ENCODE results near the gene PYCARD. TPM values are rescaled to one million over a fixed set of nuclear protein-coding genes. Genes with fewer than 3 reads are reported as not detected.

Gene PYCARD
- total RNA-seq, 4 donors from 2014 or later: 43.8 to 162 (median 121) TPM

DNA sequence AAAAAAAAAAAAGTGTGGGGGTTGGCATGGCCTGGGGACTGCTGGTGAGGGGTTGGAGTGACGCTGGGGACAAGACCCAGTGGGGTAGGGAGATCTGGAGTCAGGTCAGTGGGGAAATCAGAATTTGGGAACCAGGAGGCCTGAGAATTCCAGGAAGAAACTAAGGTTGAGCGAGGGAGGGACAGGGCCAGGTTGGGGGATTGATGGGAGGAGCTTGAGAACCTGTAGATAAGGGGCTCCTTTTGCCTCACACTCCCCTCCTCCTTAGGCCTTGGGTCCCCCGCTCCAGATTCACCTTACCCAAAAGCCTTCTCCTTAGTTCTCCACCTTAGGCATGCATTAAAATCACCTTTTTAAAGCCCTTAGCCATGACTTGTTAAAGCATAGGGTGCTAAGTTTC is 22.6 kb upstream of the PYCARD start:
- no peak for DNase-seq (ENCODE audit: low spot score in 2 of 2)
- Histone ChIP-seq H3K27ac (no peak overlapping the region), H3K36me3 (no peaks in the 10 kb centered on the region), H3K4me3 (no peak overlapping the region), H3K4me1 (peaks cover 14% of the 10 kb centered on the region), H3K9me3 (no peaks in the 10 kb centered on the region), H3K27me3 (no peaks in the 10 kb centered on the region)
- TF ChIP-seq EP300 (IDR thresholded peaks at IDR 0.05): no peak
- TF ChIP-seq POLR2AphosphoS5 (IDR thresholded peaks at IDR 0.05): no peak
- TF ChIP-seq, protein P1, sequence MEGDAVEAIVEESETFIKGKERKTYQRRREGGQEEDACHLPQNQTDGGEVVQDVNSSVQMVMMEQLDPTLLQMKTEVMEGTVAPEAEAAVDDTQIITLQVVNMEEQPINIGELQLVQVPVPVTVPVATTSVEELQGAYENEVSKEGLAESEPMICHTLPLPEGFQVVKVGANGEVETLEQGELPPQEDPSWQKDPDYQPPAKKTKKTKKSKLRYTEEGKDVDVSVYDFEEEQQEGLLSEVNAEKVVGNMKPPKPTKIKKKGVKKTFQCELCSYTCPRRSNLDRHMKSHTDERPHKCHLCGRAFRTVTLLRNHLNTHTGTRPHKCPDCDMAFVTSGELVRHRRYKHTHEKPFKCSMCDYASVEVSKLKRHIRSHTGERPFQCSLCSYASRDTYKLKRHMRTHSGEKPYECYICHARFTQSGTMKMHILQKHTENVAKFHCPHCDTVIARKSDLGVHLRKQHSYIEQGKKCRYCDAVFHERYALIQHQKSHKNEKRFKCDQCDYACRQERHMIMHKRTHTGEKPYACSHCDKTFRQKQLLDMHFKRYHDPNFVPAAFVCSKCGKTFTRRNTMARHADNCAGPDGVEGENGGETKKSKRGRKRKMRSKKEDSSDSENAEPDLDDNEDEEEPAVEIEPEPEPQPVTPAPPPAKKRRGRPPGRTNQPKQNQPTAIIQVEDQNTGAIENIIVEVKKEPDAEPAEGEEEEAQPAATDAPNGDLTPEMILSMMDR (IDR thresholded peaks at IDR 0.05): no peak
- TF ChIP-seq POLR2A (IDR thresholded peaks at IDR 0.05): no peak
- 88% methylated on average over 3 of the region's 3 CpGs for WGBS

DNA sequence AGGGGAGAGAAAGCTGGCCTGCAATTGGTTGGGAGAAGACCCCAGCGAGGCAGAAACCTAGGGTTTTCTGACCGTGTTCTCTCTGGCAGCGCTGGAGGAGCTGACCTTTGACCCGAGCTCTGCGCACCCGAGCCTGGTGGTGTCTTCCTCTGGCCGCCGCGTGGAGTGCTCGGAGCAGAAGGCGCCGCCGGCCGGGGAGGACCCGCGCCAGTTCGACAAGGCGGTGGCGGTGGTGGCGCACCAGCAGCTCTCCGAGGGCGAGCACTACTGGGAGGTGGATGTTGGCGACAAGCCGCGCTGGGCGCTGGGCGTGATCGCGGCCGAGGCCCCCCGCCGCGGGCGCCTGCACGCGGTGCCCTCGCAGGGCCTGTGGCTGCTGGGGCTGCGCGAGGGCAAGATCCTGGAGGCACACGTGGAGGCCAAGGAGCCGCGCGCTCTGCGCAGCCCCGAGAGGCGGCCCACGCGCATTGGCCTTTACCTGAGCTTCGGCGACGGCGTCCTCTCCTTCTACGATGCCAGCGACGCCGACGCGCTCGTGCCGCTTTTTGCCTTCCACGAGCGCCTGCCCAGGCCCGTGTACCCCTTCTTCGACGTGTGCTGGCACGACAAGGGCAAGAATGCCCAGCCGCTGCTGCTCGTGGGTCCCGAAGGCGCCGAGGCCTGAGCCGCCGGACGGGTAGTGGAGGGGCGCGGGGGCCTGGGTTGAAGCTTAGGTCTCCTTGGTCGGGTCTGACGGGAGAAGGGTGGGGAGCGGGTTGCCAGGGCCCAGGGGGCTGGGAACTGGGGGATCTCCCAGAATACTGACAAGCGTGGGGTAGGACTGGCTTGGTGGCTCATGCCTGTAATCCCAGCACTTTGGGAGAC is 21.8 kb upstream of the PYCARD start:
- TF ChIP-seq POLR2A (IDR thresholded peaks at IDR 0.05): no peak
- no peak for TF ChIP-seq EP300 (IDR thresholded peaks at IDR 0.05)
- TF ChIP-seq, protein P1 (IDR thresholded peaks at IDR 0.05): no peak
- TF ChIP-seq POLR2AphosphoS5 (IDR thresholded peaks at IDR 0.05): no peak
- H3K27ac ChIP-seq: no peak overlapping the region
- no peaks in the 10 kb centered on the region for H3K9me3 ChIP-seq
- H3K36me3 ChIP-seq: no peaks in the 10 kb centered on the region
- H3K4me1 ChIP-seq: peaks cover 11% of the 10 kb centered on the region
- H3K27me3 ChIP-seq: peaks cover 2% of the 10 kb centered on the region
- no peak overlapping the region for H3K4me3 ChIP-seq
- DNase-seq (ENCODE audit: low spot score in 2 of 2): no peak
- 91% methylated on average over 44 of the region's 80 CpGs for WGBS

DNA sequence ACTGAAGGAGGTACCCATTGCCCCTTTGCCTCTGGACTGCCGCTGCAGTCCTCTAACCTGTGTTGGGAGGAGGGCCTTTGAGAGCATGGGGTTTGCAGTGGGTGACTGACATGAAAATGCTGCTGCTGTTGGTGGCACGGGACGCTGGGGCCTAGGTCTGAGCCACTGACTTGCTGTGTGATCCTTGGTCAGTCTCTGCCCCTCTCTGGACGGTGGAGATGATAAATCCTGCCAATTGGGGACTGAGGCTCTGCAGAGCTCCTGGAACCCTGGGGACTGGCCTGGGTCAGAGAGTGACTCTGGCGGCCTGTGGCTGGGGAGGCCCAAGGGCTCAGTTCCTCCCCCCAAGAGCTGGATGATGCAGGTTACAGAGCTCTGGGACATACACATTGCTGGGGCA is 20.5 kb upstream of the PYCARD start:
- Histone ChIP-seq H3K9me3 (no peaks in the 10 kb centered on the region), H3K27ac (no peak overlapping the region), H3K27me3 (peaks cover 9% of the 10 kb centered on the region), H3K4me1 (peaks cover 6% of the 10 kb centered on the region), H3K36me3 (no peaks in the 10 kb centered on the region), H3K4me3 (no peak overlapping the region)
- no peak for DNase-seq (ENCODE audit: low spot score in 2 of 2)
- 100% methylated on average over 3 of the region's 5 CpGs for WGBS
- TF ChIP-seq POLR2A (IDR thresholded peaks at IDR 0.05) (no peak), EP300 (IDR thresholded peaks at IDR 0.05) (no peak), POLR2AphosphoS5 (IDR thresholded peaks at IDR 0.05) (no peak)
- TF ChIP-seq, protein P1 (IDR thresholded peaks at IDR 0.05): no peak

DNA sequence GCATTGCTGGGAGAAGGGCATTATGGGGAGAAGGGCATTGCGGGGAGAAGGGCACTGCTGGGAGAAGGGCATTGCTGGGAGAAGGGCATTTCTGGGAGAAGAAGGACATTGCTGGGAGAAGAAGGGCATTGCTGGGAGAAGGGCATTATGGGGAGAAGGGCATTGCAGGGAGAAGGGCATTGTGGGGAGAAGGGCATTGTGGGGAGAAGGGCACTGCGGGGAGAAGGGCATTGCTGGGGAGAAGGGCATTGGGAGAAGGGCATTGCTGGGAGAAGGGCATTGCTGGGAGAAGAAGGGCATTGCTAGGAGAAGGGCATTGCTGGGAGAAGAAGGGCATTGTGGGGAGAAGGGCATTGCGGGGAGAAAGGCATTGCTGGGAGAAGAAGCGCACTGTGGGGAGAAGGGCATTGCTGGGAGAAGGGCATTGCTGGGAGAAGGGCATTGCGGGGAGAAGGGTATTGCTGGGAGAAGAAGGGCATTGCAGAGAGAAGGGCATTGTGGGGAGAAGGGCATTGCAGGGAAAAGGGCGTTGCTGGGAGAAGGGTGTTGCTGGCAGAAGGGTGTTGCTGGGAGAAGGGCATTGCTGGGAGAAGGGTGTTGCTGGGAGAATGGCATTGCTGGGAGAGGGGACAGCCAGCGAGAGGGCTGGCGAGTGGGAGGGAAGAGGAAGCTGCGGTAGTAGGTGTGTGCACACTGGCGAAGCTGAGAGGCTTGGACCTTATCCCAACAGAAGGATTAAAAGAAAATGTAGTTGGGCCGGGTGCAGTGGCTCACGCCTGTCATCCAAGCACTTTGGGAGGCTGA is 19.0 kb upstream of the PYCARD start:
- Histone ChIP-seq H3K4me3 (no peak overlapping the region), H3K27ac (no peak overlapping the region), H3K36me3 (no peaks in the 10 kb centered on the region), H3K9me3 (no peaks in the 10 kb centered on the region), H3K27me3 (peaks cover 21% of the 10 kb centered on the region), H3K4me1 (peaks cover 7% of the 10 kb centered on the region)
- 58% methylated on average over 12 of the region's 12 CpGs for WGBS
- DNase-seq (ENCODE audit: low spot score in 2 of 2): no peak
- TF ChIP-seq POLR2A (IDR thresholded peaks at IDR 0.05): no peak

DNA sequence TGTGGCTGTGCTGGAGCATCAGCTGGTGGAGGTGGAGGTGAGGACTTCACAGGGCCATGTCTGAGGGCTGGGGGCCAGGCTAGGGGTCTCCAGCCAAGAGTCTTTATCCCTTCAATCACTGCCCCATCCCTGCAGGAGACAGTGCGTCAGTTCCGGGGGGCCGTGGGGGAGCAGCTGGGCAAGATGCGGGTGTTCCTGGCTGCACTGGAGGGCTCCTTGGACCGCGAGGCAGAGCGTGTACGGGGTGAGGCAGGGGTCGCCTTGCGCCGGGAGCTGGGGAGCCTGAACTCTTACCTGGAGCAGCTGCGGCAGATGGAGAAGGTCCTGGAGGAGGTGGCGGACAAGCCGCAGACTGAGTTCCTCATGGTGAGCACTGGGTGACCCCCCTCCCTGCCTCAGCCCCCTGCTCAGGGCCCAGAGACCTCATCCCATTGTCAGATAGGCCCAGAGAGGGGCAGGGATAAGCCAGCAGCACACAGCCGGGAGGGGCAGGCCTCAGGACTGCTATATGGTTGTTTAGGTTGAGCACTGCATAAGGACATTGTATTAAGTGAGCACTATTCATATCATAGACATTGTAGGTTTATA is 16.7 kb upstream of the PYCARD start:
- Histone ChIP-seq H3K27me3 (peaks cover 32% of the 10 kb centered on the region), H3K27ac (no peak overlapping the region), H3K36me3 (no peaks in the 10 kb centered on the region), H3K9me3 (no peaks in the 10 kb centered on the region), H3K4me1 (peaks cover 28% of the 10 kb centered on the region), H3K4me3 (no peak overlapping the region)
- WGBS: 86% methylated on average over 10 of the region's 15 CpGs
- no peak for DNase-seq (ENCODE audit: low spot score in 2 of 2)
- TF ChIP-seq, protein P1 (IDR thresholded peaks at IDR 0.05): no peak
- TF ChIP-seq POLR2A (IDR thresholded peaks at IDR 0.05) (no peak), EP300 (IDR thresholded peaks at IDR 0.05) (no peak), POLR2AphosphoS5 (IDR thresholded peaks at IDR 0.05) (no peak)
